Effector CD4-positive, alpha-beta T cell (primary cell): ENCODE results near the gene AVPR1B.
"Not testable (repeated sequence)": the region's sequence is repeated elsewhere in the genome, so short reads cannot be mapped to it uniquely, and the experiment has no call there.

Experiments used
- DNase-seq: peaks from one replicate; pipeline ENCODE4 v3.0.0-alpha.2; 2020

AVPR1B gene

GRCh38 chr1:206080026-206080820, 37.0 kb downstream of the AVPR1B start:
- DNase-seq, result no peak

GRCh38 chr1:206079135-206079534, 38.1 kb downstream of the AVPR1B start:
- DNase-seq, result no peak

DNA sequence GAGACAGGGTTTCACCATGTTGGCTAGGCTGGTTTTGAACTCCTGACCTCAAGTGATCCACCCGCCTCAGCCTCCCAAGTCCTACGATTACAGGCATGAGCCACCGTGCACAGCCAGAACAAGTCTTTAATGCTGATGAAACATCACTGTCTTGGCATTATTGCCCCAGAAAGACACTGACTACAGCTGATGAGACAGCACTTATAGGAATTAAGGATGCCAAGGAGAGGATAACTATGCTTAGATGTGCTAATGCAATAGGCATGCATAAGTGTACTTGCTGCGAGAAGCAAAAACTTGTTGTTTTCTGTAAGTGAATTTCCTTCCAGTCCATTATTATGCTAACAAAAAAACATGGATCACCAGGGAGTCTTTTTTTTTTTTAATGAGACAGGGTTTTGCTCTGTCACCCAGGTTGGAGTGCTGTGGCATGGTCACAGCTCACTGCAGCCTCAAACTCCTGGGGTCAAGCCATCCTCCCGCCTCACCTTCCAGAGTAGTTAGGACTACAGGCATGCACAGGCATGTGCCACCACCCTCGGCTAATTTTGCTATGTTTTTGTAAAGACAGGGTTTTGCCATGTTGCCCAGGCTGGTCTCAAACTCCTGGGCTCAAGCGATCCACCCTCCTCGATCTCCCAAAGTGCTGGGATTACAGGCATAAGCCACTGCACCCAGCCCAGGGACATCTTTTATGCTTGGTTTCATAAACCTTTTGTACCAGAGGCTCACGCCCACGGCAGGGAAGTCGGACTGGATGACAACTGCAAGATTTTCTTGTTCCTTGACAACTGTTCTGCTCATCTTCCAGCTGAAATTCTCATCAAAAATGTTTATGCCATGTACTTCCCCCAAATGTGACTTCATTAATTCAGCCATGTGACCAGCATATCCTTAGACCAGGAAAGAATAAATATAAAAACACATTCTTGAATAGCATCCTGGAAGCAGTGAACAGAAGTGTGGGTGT, 41.1 kb downstream of the AVPR1B start:
- DNase-seq, result no peak

- no peak for DNase-seq
Measured at GRCh38 chr1:206074839-206075238, 42.3 kb downstream of the AVPR1B start.

GRCh38 chr1:206070627-206071304, 46.4 kb downstream of the AVPR1B start:
- no peak for DNase-seq

DNA sequence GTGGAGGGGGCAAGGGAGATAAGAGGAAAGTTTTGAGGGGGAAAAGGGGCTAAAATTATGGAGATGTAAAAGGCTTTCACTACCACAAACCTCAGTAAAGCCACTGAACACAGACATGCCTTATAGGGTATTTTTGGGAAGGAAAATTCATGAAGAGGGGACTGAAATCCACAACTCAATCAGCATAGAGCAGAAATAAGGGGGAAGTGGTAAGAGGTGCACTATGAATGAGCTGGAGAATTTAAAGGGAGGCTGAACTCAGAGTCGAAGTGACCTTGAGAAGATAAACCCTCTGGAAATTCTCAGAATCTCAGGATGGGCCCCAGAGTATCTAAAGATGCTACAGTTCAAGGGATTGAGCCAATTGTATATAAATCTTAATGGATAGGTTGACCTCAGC, 48.9 kb downstream of the AVPR1B start:
- no peak for DNase-seq

DNA sequence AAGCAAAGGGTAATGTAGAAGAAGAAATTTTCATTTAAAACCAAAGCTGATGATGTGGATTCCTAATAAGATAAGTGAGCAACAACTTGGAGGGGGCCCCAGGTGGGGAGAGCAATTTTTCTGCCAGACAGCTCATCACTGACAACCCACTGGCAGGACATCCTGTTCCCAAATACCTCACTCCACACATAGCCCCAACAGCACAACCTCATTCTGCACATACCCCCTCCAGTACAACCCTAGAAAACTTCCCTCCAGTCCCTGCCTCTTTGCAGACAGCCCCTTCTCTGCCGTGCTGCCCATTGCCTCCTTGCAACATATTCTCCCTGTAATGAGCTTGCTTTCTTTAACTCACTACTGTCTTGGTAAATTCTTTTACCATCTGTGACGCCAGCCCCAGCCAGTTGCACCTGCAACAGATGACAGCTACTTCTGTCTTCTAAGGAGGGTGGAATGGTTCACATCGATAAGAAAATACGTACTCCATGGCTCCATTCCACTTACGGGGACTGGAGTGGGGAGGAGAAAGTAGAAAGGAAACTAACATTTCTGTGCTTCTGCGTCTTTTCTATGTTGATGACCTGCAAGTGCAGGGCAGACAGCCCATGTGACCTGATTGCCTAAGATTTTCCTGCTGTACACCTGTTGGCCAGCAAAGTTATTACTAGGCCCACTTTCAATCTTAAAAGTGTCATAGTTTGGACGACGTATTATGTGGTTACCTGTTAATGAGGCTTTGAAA, 49.5 kb downstream of the AVPR1B start:
- DNase-seq, result no peak

- no peak for DNase-seq
Measured at GRCh38 chr1:206066479-206067171, 50.6 kb downstream of the AVPR1B start.

DNA sequence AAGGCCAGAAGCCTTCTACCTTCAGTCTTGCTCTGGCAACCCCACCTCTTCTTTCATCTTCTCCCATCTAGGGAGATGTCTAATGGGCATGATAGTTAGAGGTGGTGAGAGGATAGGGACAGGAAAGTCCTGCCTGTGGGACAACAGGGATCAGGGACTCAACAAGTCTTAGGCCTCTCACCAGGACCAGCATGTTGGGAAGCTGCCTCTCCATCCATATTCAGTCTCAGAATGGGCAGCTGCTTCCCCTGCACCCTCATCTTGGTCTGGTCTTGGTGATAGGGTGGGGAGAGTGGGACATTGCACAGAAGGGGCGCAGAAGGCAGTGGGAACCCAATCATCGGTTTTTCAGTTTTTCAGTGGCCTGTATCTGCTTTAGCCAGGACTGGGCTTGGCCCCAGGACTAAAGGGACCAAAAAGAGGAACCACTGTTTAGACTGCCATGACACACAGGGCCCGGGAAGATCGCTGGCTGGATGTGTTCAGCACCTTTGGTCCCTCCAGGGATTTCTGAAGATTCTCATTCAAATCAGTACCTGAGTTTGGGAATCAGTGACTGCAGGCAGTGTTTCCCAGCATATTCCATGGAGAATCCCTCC, 51.5 kb downstream of the AVPR1B start:
- no peak for DNase-seq

- not testable (repeated sequence) for DNase-seq
Measured at GRCh38 chr1:206064501-206064900, 52.7 kb downstream of the AVPR1B start.

DNA sequence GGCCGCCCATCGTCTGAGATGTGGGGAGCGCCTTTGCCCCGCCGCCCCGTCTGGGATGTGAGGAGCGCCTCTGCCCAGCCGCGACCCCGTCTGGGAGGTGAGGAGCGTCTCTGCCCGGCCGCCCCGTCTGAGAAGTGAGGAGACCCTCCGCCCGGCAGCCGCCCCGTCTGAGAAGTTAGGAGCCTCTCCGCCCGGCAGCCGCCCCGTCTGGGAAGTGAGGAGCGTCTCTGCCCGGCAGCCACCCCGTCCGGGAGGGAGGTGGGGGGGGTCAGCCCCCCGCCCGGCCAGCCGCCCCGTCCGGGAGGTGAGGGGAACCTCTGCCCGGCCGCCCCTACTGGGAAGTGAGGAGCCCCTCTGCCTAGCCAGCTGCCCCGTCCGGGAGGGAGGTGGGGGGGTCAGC, 53.2 kb downstream of the AVPR1B start:
- DNase-seq, result not testable (repeated sequence)

- no peak for DNase-seq
Measured at GRCh38 chr1:206062464-206062863, 54.7 kb downstream of the AVPR1B start.

DNA sequence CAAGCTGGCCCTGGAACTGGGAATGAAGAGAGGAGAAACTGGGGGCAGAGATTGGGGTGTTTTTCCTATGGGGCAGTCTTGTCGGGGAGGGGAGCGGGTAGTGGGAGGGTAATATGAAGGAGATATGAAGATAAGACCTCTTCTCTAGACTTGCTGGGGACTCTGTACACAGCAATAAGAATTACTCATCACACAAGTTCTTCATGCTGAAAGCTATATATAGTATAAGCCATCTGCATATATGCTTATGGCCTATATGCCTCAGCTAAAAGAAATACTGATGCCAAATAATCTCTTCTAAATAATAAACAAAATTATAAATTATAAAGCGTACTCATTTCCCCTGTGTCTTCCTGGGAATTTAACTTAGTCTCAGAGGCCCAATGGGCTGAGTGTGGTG, 56.3 kb downstream of the AVPR1B start:
- DNase-seq, result no peak
